PFSK-1 (cell line): ENCODE results near the gene LELP1.

Source experiments
- POLR2AphosphoS5 ChIP-seq: IDR thresholded peaks from 2 replicates; pipeline ENCODE4 v1.6.1; 2012; ENCODE audit warnings: low read depth, mild to moderate bottlenecking, control low read depth, low read length, moderate library complexity
- REST ChIP-seq, 2 experiments: IDR thresholded peaks; 2 replicates each; pipeline versions ENCODE4 v1.6.1 to v1.8.0; 2011 to 2012; ENCODE audit warnings: low read depth in 2 of 2, low read length in 2 of 2, control low read depth in 1 of 2, inconsistent platforms in 1 of 2, mild to moderate bottlenecking in 1 of 2, moderate library complexity in 1 of 2; ENCODE audit not compliant: insufficient read depth in 1 of 2
- SIN3A ChIP-seq: IDR thresholded peaks from 2 replicates; pipeline ENCODE4 v1.6.1; 2012; ENCODE audit warnings: mild to moderate bottlenecking, low read length, moderate library complexity, borderline replicate concordance; ENCODE audit not compliant: insufficient read depth
- TAF1 ChIP-seq: IDR thresholded peaks from 2 replicates; pipeline ENCODE4 v1.6.1; 2012; ENCODE audit warnings: low read length, control low read depth, borderline replicate concordance; ENCODE audit not compliant: insufficient read depth

GRCh38 chr1:153246825-153247224, 43.6 kb downstream of the LELP1 start:
- TF ChIP-seq REST (IDR thresholded peaks at IDR 0.05; ENCODE audit: insufficient read depth in 1 of 2, low read depth in 2 of 2, low read length in 2 of 2) (no peak), TAF1 (no peak), POLR2AphosphoS5 (no peak), SIN3A (no peak)
